ENCODE measurements around the gene PRELID2. TPM values are rescaled to one million over a fixed set of nuclear protein-coding genes. Genes with fewer than 3 reads are reported as not detected.

PRELID2 gene
- total RNA-seq, 2 experiments from 2014 or later: 2.7 to 3.6 TPM

GRCh38 chr5:145761254-145761653 lies 73.9 kb downstream of the PRELID2 start:
- Mint-ChIP-seq H3K27me3 (no peaks in the 10 kb centered on the region), H3K4me3 (no peak overlapping the region), H3K27ac (no peak overlapping the region), H3K36me3 (ENCODE audit: low read depth) (no peaks in the 10 kb centered on the region), H3K4me1 (ENCODE audit: low read depth) (no peaks in the 10 kb centered on the region), H3K9me3 (no peaks in the 10 kb centered on the region)
- ATAC-seq (no peak), DNase-seq (no peak)
- intact Hi-C loops (cut with micrococcal nuclease): no loop called here
- ChIA-PET POLR2A (no interaction called here), CTCF (no interaction called here)
- TF ChIP-seq CTCF (IDR thresholded peaks at IDR 0.05): no peak

- Mint-ChIP-seq H3K4me3 (no peak overlapping the region), H3K9me3 (no peaks in the 10 kb centered on the region), H3K36me3 (ENCODE audit: low read depth) (no peaks in the 10 kb centered on the region), H3K27ac (no peak overlapping the region), H3K27me3 (no peaks in the 10 kb centered on the region), H3K4me1 (ENCODE audit: low read depth) (no peaks in the 10 kb centered on the region)
- ATAC-seq: no peak
- ChIA-PET POLR2A (no interaction called here), CTCF (no interaction called here)
- intact Hi-C loops (cut with micrococcal nuclease): no loop called here
- DNase-seq: no peak
- no peak for TF ChIP-seq CTCF (IDR thresholded peaks at IDR 0.05)
Measured at GRCh38 chr5:145760660-145761059, 74.5 kb downstream of the PRELID2 start.

- Mint-ChIP-seq H3K27ac (no peak overlapping the region), H3K36me3 (ENCODE audit: low read depth) (no peaks in the 10 kb centered on the region), H3K9me3 (peaks cover 12% of the 10 kb centered on the region), H3K27me3 (no peaks in the 10 kb centered on the region), H3K4me3 (no peak overlapping the region), H3K4me1 (ENCODE audit: low read depth) (no peaks in the 10 kb centered on the region)
- DNase-seq: no peak
- intact Hi-C loops (cut with micrococcal nuclease): no loop called here
- ChIA-PET CTCF (no interaction called here), POLR2A (no interaction called here)
- no peak for ATAC-seq
- TF ChIP-seq CTCF (IDR thresholded peaks at IDR 0.05): no peak
Measured at GRCh38 chr5:145752947-145753346, 82.2 kb downstream of the PRELID2 start.

- Mint-ChIP-seq H3K4me3 (no peak overlapping the region), H3K36me3 (ENCODE audit: low read depth) (no peaks in the 10 kb centered on the region), H3K27me3 (no peaks in the 10 kb centered on the region), H3K9me3 (peaks cover 12% of the 10 kb centered on the region), H3K27ac (no peak overlapping the region), H3K4me1 (ENCODE audit: low read depth) (no peaks in the 10 kb centered on the region)
- intact Hi-C loops (cut with micrococcal nuclease): no loop called here
- no peak for TF ChIP-seq CTCF (IDR thresholded peaks at IDR 0.05)
- CTCF ChIA-PET: no interaction called here
- ATAC-seq (no peak), DNase-seq (no peak)
- POLR2A ChIA-PET: no interaction called here
Measured at GRCh38 chr5:145752534-145752933, 82.6 kb downstream of the PRELID2 start.

- H3K4me1 Mint-ChIP-seq (ENCODE audit: low read depth): no peaks in the 10 kb centered on the region
- no peaks in the 10 kb centered on the region for H3K27me3 Mint-ChIP-seq
- intact Hi-C loops (cut with micrococcal nuclease): no loop called here
- no peak overlapping the region for H3K27ac Mint-ChIP-seq
- TF ChIP-seq CTCF (IDR thresholded peaks at IDR 0.05): no peak
- POLR2A ChIA-PET: interaction anchor here (0.6 kb wide), 1 partner anchor 68 kb away, joined by 3 read pairs; no protein-coding TSS in a partner anchor
- DNase-seq: no peak
- CTCF ChIA-PET: no interaction called here
- H3K9me3 Mint-ChIP-seq: peaks cover 12% of the 10 kb centered on the region
- H3K36me3 Mint-ChIP-seq (ENCODE audit: low read depth): no peaks in the 10 kb centered on the region
- ATAC-seq: no peak
- H3K4me3 Mint-ChIP-seq: no peak overlapping the region
Measured at GRCh38 chr5:145750199-145750598, 84.9 kb downstream of the PRELID2 start.
